ENCODE measurements around the gene RNF157.
"Not testable (repeated sequence)": the region's sequence is repeated elsewhere in the genome, so short reads cannot be mapped to it uniquely, and the experiment has no call there.

The RNF157 gene

GRCh38 chr17:76270770-76271668 lies 30.7 kb upstream of the RNF157 start:
- H3K18ac ChIP-seq (ENCODE audit: low read length): no peak overlapping the region
- H2BK120ac ChIP-seq (ENCODE audit: low read depth, low read length): no peak overlapping the region
- WGBS (ENCODE audit: extremely low coverage, insufficient coverage, low lambda C conversion rate): no CpG with 5 or more reads among the region's 14 CpGs
- H2BK5ac ChIP-seq (ENCODE audit: low read length): no peak overlapping the region
- no peak overlapping the region for H2BK15ac ChIP-seq (replicated peaks; ENCODE audit: low read depth)
- no peak overlapping the region for H4K8ac ChIP-seq (ENCODE audit: low read depth, low read length)
- peaks cover 9% of the 10 kb centered on the region for H3K79me2 ChIP-seq (ENCODE audit: control insufficient read depth, insufficient read depth, low read length)
- peak overlapping the region; percentile 1 for H3K56ac ChIP-seq (ENCODE audit: low read length)
- no peaks in the 10 kb centered on the region for H3K27me3 ChIP-seq (ENCODE audit: insufficient read depth, low read length, poor library complexity)
- H3K36me3 ChIP-seq (ENCODE audit: control insufficient read depth, insufficient read depth, low read length): no peaks in the 10 kb centered on the region
- H3K79me1 ChIP-seq (ENCODE audit: low read length): peaks cover 12% of the 10 kb centered on the region
- no peak for DNase-seq
- no peak overlapping the region for H3K4ac ChIP-seq (ENCODE audit: low read depth, low read length)
- H3K23ac ChIP-seq (ENCODE audit: low read length): no peak overlapping the region
- H4K5ac ChIP-seq (ENCODE audit: low read length): no peak overlapping the region
- peak overlapping the region; percentile 17 for H3K9ac ChIP-seq (ENCODE audit: low read length)
- peaks cover 7% of the 10 kb centered on the region for H3K4me1 ChIP-seq (ENCODE audit: control insufficient read depth, low read depth, low read length)
- no peak overlapping the region for H3K4me3 ChIP-seq (ENCODE audit: low read length)
- no peak overlapping the region for H2AK5ac ChIP-seq (ENCODE audit: low read length)
- H3K27ac ChIP-seq (ENCODE audit: low read depth, low read length): no peak overlapping the region
- no peak overlapping the region for H3K4me2 ChIP-seq (ENCODE audit: low read length)

GRCh38 chr17:76270127-76270592 lies 29.9 kb upstream of the RNF157 start:
- H3K4me2 ChIP-seq (ENCODE audit: low read length): no peak overlapping the region
- H3K36me3 ChIP-seq (ENCODE audit: control insufficient read depth, insufficient read depth, low read length): no peaks in the 10 kb centered on the region
- H3K56ac ChIP-seq (ENCODE audit: low read length): no peak overlapping the region

GRCh38 chr17:76268991-76269981 lies 29.0 kb upstream of the RNF157 start:
- Histone ChIP-seq H3K56ac (ENCODE audit: low read length) (peak overlapping the region; percentile 45), H2BK120ac (ENCODE audit: low read depth, low read length) (no peak overlapping the region), H3K18ac (ENCODE audit: low read length) (no peak overlapping the region), H3K79me1 (ENCODE audit: low read length) (peaks cover 12% of the 10 kb centered on the region), H3K4ac (ENCODE audit: low read depth, low read length) (no peak overlapping the region), H4K8ac (ENCODE audit: low read depth, low read length) (no peak overlapping the region), H3K36me3 (ENCODE audit: control insufficient read depth, insufficient read depth, low read length) (no peaks in the 10 kb centered on the region), H3K23ac (ENCODE audit: low read length) (no peak overlapping the region), H3K27ac (ENCODE audit: low read depth, low read length) (no peak overlapping the region), H3K4me2 (ENCODE audit: low read length) (no peak overlapping the region), H2AK5ac (ENCODE audit: low read length) (no peak overlapping the region), H2BK5ac (ENCODE audit: low read length) (no peak overlapping the region), H2BK15ac (replicated peaks; ENCODE audit: low read depth) (no peak overlapping the region), H3K9ac (ENCODE audit: low read length) (peak overlapping the region; percentile 7), H3K79me2 (ENCODE audit: control insufficient read depth, insufficient read depth, low read length) (peaks cover 11% of the 10 kb centered on the region), H4K5ac (ENCODE audit: low read length) (no peak overlapping the region), H3K4me3 (ENCODE audit: low read length) (no peak overlapping the region), H3K27me3 (ENCODE audit: insufficient read depth, low read length, poor library complexity) (no peaks in the 10 kb centered on the region), H3K4me1 (ENCODE audit: control insufficient read depth, low read depth, low read length) (peaks cover 9% of the 10 kb centered on the region)
- WGBS (ENCODE audit: extremely low coverage, insufficient coverage, low lambda C conversion rate): no CpG with 5 or more reads among the region's 12 CpGs
- DNase-seq: no peak

More at GRCh38 chr17:76270127-76270592, 29.9 kb upstream of the RNF157 start:
- Histone ChIP-seq H2BK120ac (ENCODE audit: low read depth, low read length) (no peak overlapping the region), H3K79me2 (ENCODE audit: control insufficient read depth, insufficient read depth, low read length) (peaks cover 11% of the 10 kb centered on the region), H4K5ac (ENCODE audit: low read length) (no peak overlapping the region), H3K4me1 (ENCODE audit: control insufficient read depth, low read depth, low read length) (peaks cover 7% of the 10 kb centered on the region), H3K18ac (ENCODE audit: low read length) (no peak overlapping the region), H3K9ac (ENCODE audit: low read length) (no peak overlapping the region), H3K79me1 (ENCODE audit: low read length) (peaks cover 12% of the 10 kb centered on the region), H2AK5ac (ENCODE audit: low read length) (no peak overlapping the region), H3K27ac (ENCODE audit: low read depth, low read length) (no peak overlapping the region), H3K4ac (ENCODE audit: low read depth, low read length) (no peak overlapping the region), H4K8ac (ENCODE audit: low read depth, low read length) (no peak overlapping the region), H3K27me3 (ENCODE audit: insufficient read depth, low read length, poor library complexity) (no peaks in the 10 kb centered on the region), H3K4me3 (ENCODE audit: low read length) (no peak overlapping the region), H2BK15ac (replicated peaks; ENCODE audit: low read depth) (no peak overlapping the region), H2BK5ac (ENCODE audit: low read length) (no peak overlapping the region), H3K23ac (ENCODE audit: low read length) (no peak overlapping the region)
- no CpG with 5 or more reads among the region's 26 CpGs for WGBS (ENCODE audit: extremely low coverage, insufficient coverage, low lambda C conversion rate)
- DNase-seq: no peak

DNA sequence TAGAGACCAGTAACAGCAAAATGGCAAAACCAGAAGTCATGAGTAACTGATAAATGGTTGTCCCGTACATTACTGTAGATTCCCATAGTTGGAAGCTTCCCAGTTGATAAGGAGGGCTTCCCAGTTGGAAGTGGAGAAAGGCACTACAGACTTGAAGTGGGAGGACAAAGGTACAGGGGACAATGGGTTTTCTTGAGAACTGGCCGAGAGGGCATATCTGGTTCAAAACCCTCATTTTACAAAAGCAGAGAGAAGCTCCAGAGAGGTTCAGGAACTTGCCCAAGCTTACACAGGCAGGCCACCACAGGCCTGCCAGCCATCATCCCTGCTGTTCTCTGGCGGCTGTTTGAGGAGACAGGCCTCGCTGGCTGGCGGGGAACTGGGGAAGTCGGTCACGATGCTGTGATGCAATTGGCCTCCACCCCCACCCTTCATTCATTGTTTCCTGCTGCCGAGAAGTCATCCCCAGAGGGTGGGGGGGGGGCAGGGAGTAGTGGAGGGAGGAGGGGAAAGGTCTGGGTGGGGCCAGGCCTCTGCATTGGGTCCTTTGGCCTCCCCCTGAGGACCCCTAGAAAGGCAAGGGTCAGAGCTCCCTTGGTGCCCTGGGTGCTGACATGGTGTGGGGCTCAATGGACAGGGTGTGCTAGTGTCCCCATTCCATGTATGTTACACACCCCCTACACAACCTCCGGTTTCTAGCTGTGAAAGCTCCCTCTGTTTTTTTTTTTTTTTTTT lies 27.9 kb upstream of the RNF157 start:
- no peak overlapping the region for H4K5ac ChIP-seq (ENCODE audit: low read length)
- no peak overlapping the region for H3K4ac ChIP-seq (ENCODE audit: low read depth, low read length)
- peak overlapping the region; percentile 48 for H3K9ac ChIP-seq (ENCODE audit: low read length)
- peak overlapping the region; percentile 79 for H3K56ac ChIP-seq (ENCODE audit: low read length)
- H3K27ac ChIP-seq (ENCODE audit: low read depth, low read length): peak overlapping the region; percentile 48
- H2AK5ac ChIP-seq (ENCODE audit: low read length): no peak overlapping the region
- peak overlapping the region; percentile 55 for H2BK5ac ChIP-seq (ENCODE audit: low read length)
- H3K18ac ChIP-seq (ENCODE audit: low read length): no peak overlapping the region
- H3K36me3 ChIP-seq (ENCODE audit: control insufficient read depth, insufficient read depth, low read length): no peaks in the 10 kb centered on the region
- H3K4me2 ChIP-seq (ENCODE audit: low read length): no peak overlapping the region
- peak; percentile 87 for DNase-seq
- no peak overlapping the region for H4K8ac ChIP-seq (ENCODE audit: low read depth, low read length)
- peaks cover 9% of the 10 kb centered on the region for H3K4me1 ChIP-seq (ENCODE audit: control insufficient read depth, low read depth, low read length)
- H3K27me3 ChIP-seq (ENCODE audit: insufficient read depth, low read length, poor library complexity): no peaks in the 10 kb centered on the region
- H3K79me1 ChIP-seq (ENCODE audit: low read length): peaks cover 12% of the 10 kb centered on the region
- no peak overlapping the region for H3K23ac ChIP-seq (ENCODE audit: low read length)
- H2BK15ac ChIP-seq (replicated peaks; ENCODE audit: low read depth): no peak overlapping the region
- H3K4me3 ChIP-seq (ENCODE audit: low read length): no peak overlapping the region
- no peak overlapping the region for H2BK120ac ChIP-seq (ENCODE audit: low read depth, low read length)
- H3K79me2 ChIP-seq (ENCODE audit: control insufficient read depth, insufficient read depth, low read length): peaks cover 11% of the 10 kb centered on the region
- no CpG with 5 or more reads among the region's 9 CpGs for WGBS (ENCODE audit: extremely low coverage, insufficient coverage, low lambda C conversion rate)

DNA sequence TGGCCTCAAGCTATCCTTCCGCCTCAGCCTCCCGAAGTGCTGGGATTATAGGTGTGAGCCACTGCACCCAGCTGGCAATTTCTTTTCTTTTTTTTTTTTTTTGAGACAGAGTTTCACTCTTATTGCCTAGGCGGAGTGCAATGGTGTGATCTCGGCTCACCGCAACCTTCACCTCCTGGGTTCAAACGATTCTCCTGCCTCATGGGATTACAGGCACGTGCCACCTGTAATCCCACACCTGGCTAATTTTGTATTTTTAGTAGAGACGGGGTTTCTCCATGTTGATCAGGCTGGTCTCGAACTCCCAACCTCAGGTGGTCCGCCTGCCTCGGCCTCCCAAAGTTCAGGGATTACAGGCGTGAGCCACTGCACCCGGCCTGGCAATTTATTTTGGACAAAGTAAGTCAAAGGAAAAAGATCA lies 27.3 kb upstream of the RNF157 start:
- not testable (repeated sequence) for DNase-seq; H4K8ac ChIP-seq (ENCODE audit: low read depth, low read length); H3K4me1 ChIP-seq (ENCODE audit: control insufficient read depth, low read depth, low read length); H2BK120ac ChIP-seq (ENCODE audit: low read depth, low read length); H3K4me2 ChIP-seq (ENCODE audit: low read length); H2BK15ac ChIP-seq (replicated peaks; ENCODE audit: low read depth); H3K36me3 ChIP-seq (ENCODE audit: control insufficient read depth, insufficient read depth, low read length); H3K4ac ChIP-seq (ENCODE audit: low read depth, low read length); H3K18ac ChIP-seq (ENCODE audit: low read length); H3K23ac ChIP-seq (ENCODE audit: low read length); H3K4me3 ChIP-seq (ENCODE audit: low read length); H3K27me3 ChIP-seq (ENCODE audit: insufficient read depth, low read length, poor library complexity); H2BK5ac ChIP-seq (ENCODE audit: low read length); H4K5ac ChIP-seq (ENCODE audit: low read length); H3K9ac ChIP-seq (ENCODE audit: low read length); H2AK5ac ChIP-seq (ENCODE audit: low read length)
- Histone ChIP-seq H3K27ac (ENCODE audit: low read depth, low read length) (peak overlapping the region; percentile 48), H3K79me2 (ENCODE audit: control insufficient read depth, insufficient read depth, low read length) (peaks cover 11% of the 10 kb centered on the region), H3K79me1 (ENCODE audit: low read length) (peaks cover 12% of the 10 kb centered on the region), H3K56ac (ENCODE audit: low read length) (peak overlapping the region; percentile 79)
- WGBS (ENCODE audit: extremely low coverage, insufficient coverage, low lambda C conversion rate): no CpG with 5 or more reads among the region's 13 CpGs
